Endothelial cell of umbilical vein (primary cell): ENCODE data around the gene COASY.

ENCODE experiments used
- EZH2 ChIP-seq: IDR thresholded peaks from 2 replicates; pipeline ENCODE4 v1.6.1; 2012; ENCODE audit warnings: borderline replicate concordance, low read depth, mild to moderate bottlenecking, moderate library complexity, low read length, inconsistent platforms; ENCODE audit not compliant: severe bottlenecking
- FOS ChIP-seq: IDR thresholded peaks from 2 replicates; pipeline ENCODE4 v1.6.1; 2011; ENCODE audit warnings: mild to moderate bottlenecking, low read length, moderate library complexity, borderline replicate concordance; ENCODE audit not compliant: insufficient read depth
- GATA2 ChIP-seq: IDR thresholded peaks from 2 replicates; pipeline ENCODE4 v1.7.0; 2011; ENCODE audit warnings: low read depth, mild to moderate bottlenecking, moderate library complexity, mixed read lengths, low read length; ENCODE audit not compliant: insufficient read length, insufficient read depth
- MYC ChIP-seq: IDR thresholded peaks from one replicate; pipeline ENCODE4 v1.6.1; 2011; ENCODE audit warnings: mild to moderate bottlenecking, low read depth, low read length
- POLR2A ChIP-seq: IDR thresholded peaks from 2 replicates; pipeline ENCODE4 v1.6.1; 2012; ENCODE audit warnings: low read depth, mild to moderate bottlenecking, control low read depth, low read length
- POLR2AphosphoS5 ChIP-seq: IDR thresholded peaks from 2 replicates; pipeline ENCODE4 v1.6.1; 2012; ENCODE audit warnings: low read depth, mild to moderate bottlenecking, control low read depth, low read length, moderate library complexity; ENCODE audit not compliant: insufficient read depth
- TF ChIP-seq, protein P1 (sequence below), 2 donors: IDR thresholded peaks; 1 replicate in 1 of 2; 2 replicates in 1 of 2; pipeline ENCODE4 v1.5.1; 2011; ENCODE audit warnings: low read length in 2 of 2, mild to moderate bottlenecking in 2 of 2, moderate library complexity in 2 of 2, control low read depth in 1 of 2, inconsistent platforms in 1 of 2, low read depth in 1 of 2; ENCODE audit not compliant: insufficient read depth in 1 of 2; ENCODE audit errors: extremely low read depth in 1 of 2
- TF ChIP-seq, protein P2 (sequence below): IDR thresholded peaks from 2 replicates; pipeline ENCODE4 v1.6.1; 2011; ENCODE audit not compliant: insufficient read depth, insufficient read length

DNA sequence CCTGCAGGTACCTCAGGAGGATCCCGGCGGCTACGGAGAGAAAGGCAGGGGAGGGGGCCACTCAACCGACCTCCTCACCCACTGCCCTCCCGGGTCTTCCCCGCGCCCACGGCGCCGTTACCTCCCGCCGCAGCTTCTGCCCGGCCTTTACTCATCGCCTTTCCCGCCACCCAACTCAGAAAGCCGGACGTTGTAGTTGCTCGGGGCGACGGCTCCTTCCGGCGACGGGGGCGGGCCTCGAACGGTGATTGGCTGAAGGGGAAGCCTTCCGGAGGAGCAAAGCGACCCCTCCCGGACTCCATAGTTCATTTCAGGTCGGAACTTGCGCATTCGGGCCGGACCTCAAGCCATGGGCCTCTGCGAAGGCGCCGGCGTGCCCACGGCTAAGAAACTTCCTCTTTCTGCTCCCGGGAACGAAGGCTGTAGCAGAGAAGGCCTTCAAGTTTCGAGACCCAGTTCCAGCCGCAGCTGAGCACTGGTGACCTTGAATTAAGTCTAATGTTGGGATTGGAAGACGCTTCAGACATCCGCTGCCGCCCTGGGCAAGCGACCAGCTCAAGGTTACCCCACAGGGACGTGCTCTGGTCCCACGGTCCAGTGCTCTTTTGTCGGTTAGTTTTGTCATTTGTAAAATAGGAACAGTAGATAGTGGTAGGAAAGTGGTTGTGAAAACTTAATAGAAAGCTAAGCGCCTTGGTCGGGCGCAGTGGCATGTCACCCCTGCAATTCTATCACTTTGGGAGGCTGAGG, 15.8 kb downstream of the COASY start, which contains the start of gene PSMC3IP:
- TF ChIP-seq, protein P1, sequence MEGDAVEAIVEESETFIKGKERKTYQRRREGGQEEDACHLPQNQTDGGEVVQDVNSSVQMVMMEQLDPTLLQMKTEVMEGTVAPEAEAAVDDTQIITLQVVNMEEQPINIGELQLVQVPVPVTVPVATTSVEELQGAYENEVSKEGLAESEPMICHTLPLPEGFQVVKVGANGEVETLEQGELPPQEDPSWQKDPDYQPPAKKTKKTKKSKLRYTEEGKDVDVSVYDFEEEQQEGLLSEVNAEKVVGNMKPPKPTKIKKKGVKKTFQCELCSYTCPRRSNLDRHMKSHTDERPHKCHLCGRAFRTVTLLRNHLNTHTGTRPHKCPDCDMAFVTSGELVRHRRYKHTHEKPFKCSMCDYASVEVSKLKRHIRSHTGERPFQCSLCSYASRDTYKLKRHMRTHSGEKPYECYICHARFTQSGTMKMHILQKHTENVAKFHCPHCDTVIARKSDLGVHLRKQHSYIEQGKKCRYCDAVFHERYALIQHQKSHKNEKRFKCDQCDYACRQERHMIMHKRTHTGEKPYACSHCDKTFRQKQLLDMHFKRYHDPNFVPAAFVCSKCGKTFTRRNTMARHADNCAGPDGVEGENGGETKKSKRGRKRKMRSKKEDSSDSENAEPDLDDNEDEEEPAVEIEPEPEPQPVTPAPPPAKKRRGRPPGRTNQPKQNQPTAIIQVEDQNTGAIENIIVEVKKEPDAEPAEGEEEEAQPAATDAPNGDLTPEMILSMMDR (IDR thresholded peaks at IDR 0.05; ENCODE audit: extremely low read depth in 1 of 2, insufficient read depth in 1 of 2, low read depth in 1 of 2, low read length in 2 of 2), result peak; percentile 55 to 64
- TF ChIP-seq EZH2 (no peak), POLR2A (peak; percentile 69), POLR2AphosphoS5 (peak; percentile 83), FOS (no peak), MYC (no peak), GATA2 (no peak)
- TF ChIP-seq, protein P2, sequence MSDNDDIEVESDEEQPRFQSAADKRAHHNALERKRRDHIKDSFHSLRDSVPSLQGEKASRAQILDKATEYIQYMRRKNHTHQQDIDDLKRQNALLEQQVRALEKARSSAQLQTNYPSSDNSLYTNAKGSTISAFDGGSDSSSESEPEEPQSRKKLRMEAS, result no peak
